ENCODE results near the gene PLA2G15. TPM values are rescaled to one million over a fixed set of nuclear protein-coding genes. Genes with fewer than 3 reads are reported as not detected.

Gene PLA2G15
- total RNA-seq, 6 experiments from 2014 or later = 40.1 to 47.4 (median 44.4) TPM

DNA sequence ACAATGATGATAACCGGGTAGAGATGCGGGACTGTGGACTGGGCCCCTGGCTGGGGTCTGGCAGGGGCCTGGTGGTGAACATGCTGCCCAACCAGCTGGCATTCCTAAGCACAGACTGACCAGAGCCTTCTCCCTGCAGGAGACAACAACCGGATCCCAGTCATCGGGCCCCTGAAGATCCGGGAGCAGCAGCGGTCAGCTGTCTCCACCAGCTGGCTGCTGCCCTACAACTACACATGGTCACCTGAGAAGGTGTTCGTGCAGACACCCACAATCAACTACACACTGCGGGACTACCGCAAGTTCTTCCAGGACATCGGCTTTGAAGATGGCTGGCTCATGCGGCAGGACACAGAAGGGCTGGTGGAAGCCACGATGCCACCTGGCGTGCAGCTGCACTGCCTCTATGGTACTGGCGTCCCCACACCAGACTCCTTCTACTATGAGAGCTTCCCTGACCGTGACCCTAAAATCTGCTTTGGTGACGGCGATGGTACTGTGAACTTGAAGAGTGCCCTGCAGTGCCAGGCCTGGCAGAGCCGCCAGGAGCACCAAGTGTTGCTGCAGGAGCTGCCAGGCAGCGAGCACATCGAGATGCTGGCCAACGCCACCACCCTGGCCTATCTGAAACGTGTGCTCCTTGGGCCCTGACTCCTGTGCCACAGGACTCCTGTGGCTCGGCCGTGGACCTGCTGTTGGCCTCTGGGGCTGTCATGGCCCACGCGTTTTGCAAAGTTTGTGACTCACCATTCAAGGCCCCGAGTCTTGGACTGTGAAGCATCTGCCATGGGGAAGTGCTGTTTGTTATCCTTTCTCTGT is 14.0 kb downstream of the PLA2G15 start:
- peaks cover 27% of the 10 kb centered on the region for H3K4me1 Mint-ChIP-seq (ENCODE audit: low read depth)
- H3K36me3 Mint-ChIP-seq (ENCODE audit: low read depth) = 0 out of 2 replicates have a peak, but pooled peaks cover 6% of the 10 kb centered on the region
- H3K27ac Mint-ChIP-seq = no peak overlapping the region; the same call in 1 of the 2 replicates
- H3K9me3 Mint-ChIP-seq = no peaks in the 10 kb centered on the region
- no peak overlapping the region for H3K4me3 Mint-ChIP-seq
- no peak for DNase-seq
- TF ChIP-seq, protein P1, sequence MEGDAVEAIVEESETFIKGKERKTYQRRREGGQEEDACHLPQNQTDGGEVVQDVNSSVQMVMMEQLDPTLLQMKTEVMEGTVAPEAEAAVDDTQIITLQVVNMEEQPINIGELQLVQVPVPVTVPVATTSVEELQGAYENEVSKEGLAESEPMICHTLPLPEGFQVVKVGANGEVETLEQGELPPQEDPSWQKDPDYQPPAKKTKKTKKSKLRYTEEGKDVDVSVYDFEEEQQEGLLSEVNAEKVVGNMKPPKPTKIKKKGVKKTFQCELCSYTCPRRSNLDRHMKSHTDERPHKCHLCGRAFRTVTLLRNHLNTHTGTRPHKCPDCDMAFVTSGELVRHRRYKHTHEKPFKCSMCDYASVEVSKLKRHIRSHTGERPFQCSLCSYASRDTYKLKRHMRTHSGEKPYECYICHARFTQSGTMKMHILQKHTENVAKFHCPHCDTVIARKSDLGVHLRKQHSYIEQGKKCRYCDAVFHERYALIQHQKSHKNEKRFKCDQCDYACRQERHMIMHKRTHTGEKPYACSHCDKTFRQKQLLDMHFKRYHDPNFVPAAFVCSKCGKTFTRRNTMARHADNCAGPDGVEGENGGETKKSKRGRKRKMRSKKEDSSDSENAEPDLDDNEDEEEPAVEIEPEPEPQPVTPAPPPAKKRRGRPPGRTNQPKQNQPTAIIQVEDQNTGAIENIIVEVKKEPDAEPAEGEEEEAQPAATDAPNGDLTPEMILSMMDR (IDR thresholded peaks at IDR 0.05) = no peak
- peaks cover 3% of the 10 kb centered on the region; the same call in 1 of the 2 replicates for H3K27me3 Mint-ChIP-seq (ENCODE audit: insufficient read depth)

DNA sequence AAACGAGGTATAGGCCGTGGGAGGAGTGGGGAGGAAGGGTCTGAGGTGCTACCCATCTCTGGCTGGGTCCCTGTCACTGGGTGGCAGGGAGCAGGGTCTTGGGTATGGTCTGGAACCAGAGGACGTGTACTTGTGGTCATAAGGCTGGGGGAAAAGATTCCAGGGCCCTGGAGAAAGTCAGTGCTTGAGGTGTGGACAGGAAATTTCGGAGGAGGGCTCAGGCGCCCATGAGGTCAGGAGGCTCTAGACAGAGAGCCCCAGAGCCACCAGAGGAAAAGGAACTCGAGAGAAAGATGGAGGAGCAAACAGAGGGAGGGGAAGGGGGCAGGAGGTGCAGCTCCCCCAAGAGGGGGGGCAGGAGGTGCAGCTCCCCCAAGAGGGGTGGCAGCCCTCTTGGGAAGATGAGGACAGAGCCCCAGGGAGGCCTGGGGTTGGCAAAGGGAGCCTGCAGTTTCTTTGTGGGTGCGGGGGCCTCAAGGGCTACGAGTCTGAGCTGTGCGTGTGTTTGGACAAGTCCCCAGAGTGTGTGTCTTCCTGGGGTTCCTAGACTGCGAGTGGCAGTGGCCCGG is 18.5 kb downstream of the PLA2G15 start:
- no peak for DNase-seq
- Mint-ChIP-seq H3K27ac (peak overlapping the region; percentile 96), H3K9me3 (no peaks in the 10 kb centered on the region), H3K27me3 (ENCODE audit: insufficient read depth) (peaks cover 5% of the 10 kb centered on the region; the same call in 1 of the 2 replicates), H3K4me1 (ENCODE audit: low read depth) (peaks cover 36% of the 10 kb centered on the region), H3K36me3 (ENCODE audit: low read depth) (peaks cover 10% of the 10 kb centered on the region; the same call in 1 of the 2 replicates), H3K4me3 (peak overlapping the region; percentile 91)
- TF ChIP-seq, protein P1 (IDR thresholded peaks at IDR 0.05) = no peak

DNA sequence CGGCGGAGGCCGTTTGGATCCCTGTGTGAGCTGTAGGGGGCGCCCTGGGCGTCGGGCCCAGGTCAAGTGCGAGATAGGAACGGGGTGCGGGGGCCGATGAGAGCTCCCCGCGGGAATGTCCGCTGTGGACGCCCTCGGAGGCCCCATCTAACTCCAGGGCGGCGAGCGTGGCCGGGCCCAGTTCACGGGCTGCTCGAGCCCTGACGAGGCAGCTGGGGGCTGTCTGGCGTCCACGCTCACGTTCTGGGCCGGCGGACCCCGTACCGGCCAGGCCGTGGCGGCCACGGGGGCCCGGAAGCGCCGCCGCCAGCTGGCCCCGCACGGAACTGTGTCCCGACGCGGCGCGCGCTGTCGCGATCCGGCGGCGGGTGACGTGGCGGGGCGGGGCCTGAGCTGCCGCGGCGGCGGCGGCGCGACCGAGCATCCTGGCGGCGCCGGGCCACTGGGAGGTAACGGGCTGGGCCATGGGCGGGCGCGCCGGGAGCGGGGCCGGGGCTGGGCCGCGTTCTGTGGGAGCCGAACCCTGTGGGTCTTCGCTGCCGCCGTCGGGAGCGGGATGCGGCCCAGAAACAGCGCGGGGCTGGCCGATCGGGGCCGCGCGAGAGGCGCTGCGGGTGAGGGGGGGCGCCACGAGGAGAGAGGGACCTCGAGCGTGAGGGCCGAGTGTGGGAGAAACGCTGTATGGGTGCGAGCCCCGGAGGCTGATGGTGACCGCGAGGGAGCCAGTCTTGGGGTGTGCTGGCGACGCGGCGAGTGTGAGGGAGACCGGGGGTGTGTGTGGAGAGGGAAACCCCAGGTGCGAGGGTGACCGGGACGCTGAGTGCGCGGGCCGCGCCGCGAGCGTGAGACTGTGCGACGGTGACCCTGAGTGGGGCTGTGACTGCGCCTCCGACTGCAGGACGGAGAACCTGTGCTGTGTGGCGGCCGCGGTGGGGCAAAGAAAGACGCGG is 19.2 kb downstream of the PLA2G15 start, which contains the start of gene SLC7A6:
Gene SLC7A6, plus strand, starts transcription at position 399 of the 950 bp plus-strand sequence. CDS start 10,201 bp downstream, outside the sequence.
- peaks cover 14% of the 10 kb centered on the region; the same call in 1 of the 2 replicates for H3K36me3 Mint-ChIP-seq (ENCODE audit: low read depth)
- peak within 1 kb of the TSS; percentile 93 for H3K4me3 Mint-ChIP-seq
- H3K9me3 Mint-ChIP-seq = no peaks in the 10 kb centered on the region
- TF ChIP-seq, protein P1 (IDR thresholded peaks at IDR 0.05) = peak; percentile 92
- peak; percentile 69 for DNase-seq
- peak within 1 kb of the TSS; percentile 99 for H3K27ac Mint-ChIP-seq
- peaks cover 5% of the 10 kb centered on the region; the same call in 1 of the 2 replicates for H3K27me3 Mint-ChIP-seq (ENCODE audit: insufficient read depth)
- peaks cover 40% of the 10 kb centered on the region for H3K4me1 Mint-ChIP-seq (ENCODE audit: low read depth)

DNA sequence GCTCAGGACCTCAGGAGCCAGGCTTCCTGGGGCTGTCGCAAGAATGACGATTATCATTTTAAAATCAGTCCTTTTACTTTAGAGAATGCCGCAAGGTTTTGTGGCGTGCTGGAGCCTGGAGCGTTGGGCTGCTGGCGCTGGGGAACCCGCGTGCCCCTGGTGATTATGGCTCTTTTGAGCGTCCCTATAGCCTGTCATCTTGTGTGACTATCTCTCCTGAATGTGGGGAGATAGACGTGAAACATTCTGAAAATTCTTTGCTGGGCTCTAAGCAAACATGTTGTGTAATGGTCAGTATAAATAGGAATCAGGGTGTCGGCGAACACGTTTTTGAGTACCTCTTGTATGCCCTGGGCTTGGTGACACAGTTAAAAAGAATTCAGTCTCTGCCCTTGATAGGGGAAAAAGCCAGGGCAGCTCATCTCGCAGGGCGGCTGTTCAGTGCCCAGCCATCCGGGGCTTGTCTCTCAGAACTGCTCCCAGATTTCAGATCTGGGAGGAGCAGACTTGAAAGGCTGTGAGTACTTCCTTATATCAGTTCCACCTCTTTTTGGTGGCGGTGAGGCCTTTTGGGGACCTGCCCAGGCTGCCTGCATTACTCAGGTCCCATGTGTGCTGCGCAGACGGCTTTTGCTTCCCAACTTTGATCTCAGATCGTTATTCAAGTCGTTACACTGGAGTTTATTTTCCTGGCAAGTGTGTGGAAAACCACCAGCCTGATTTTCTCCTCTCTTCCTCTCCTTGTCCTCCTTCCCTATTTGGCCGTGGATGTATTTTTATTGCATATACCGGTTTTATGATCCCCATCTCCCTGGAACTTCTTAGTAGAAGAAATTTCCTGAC is 20.1 kb downstream of the PLA2G15 start:
- peaks cover 5% of the 10 kb centered on the region; the same call in 1 of the 2 replicates for H3K27me3 Mint-ChIP-seq (ENCODE audit: insufficient read depth)
- peaks cover 16% of the 10 kb centered on the region; the same call in 1 of the 2 replicates for H3K36me3 Mint-ChIP-seq (ENCODE audit: low read depth)
- H3K27ac Mint-ChIP-seq = peak overlapping the region; percentile 99
- TF ChIP-seq, protein P1 (IDR thresholded peaks at IDR 0.05) = no peak
- peaks cover 43% of the 10 kb centered on the region for H3K4me1 Mint-ChIP-seq (ENCODE audit: low read depth)
- DNase-seq = peak; percentile 92
- H3K4me3 Mint-ChIP-seq = peak overlapping the region; percentile 93
- H3K9me3 Mint-ChIP-seq = no peaks in the 10 kb centered on the region

All from HFFc6 (cell line).